Body of pancreas (tissue), 4 donors: ENCODE data around the gene PTPN7. TPM values are rescaled to one million over a fixed set of nuclear protein-coding genes. Genes with fewer than 3 reads are reported as not detected.
A peak's percentile ranks its signal among the peaks of the same experiment; 100 is the strongest.

Experiments used
- ATAC-seq: fragments of 150-250 bp; one replicate; pipeline ENCODE4 v1.9.1; 2016
- DNase-seq, 4 donors: peaks; one replicate each; pipeline ENCODE4 v3.0.0-alpha.2; 2019
- H3K27ac ChIP-seq, 4 donors: fragments of 200-600 bp; sonication (generic); 1 replicate in 3 of 4; 2 replicates in 1 of 4; pipeline versions ENCODE4 v1.5.1 to v1.6.1; 2016 to 2019; ENCODE audit warnings: mild to moderate bottlenecking in 1 of 4, mixed read lengths in 1 of 4, moderate library complexity in 1 of 4
- H3K27me3 ChIP-seq, 2 donors: fragments of 200-600 bp; sonication (generic); one replicate each; pipeline ENCODE4 v1.6.0; 2016; ENCODE audit warnings: mild to moderate bottlenecking in 1 of 2
- H3K36me3 ChIP-seq, 2 donors: fragments of 200-600 bp; sonication (generic); replicated peaks in 1 of 2; 2 replicates each; pipeline ENCODE4 v1.5.1; 2016; ENCODE audit warnings: low read depth in 2 of 2; ENCODE audit not compliant: insufficient read depth in 1 of 2
- H3K4me1 ChIP-seq: fragments of 200-600 bp; sonication (generic); one replicate; pipeline ENCODE4 v1.6.0; 2016
- H3K4me3 ChIP-seq, 2 donors: fragments of 200-600 bp; sonication (generic); 1 replicate in 1 of 2; 2 replicates in 1 of 2; pipeline ENCODE4 v1.5.1; 2016 to 2019
- H3K9me3 ChIP-seq, 3 donors: fragments of 200-600 bp; sonication (generic); 1 replicate in 2 of 3; 2 replicates in 1 of 3; pipeline ENCODE4 v1.5.1; 2016
- CTCF ChIP-seq, 7 experiments: fragments of 450-650 bp in 4 of 7; fragments of 200-600 bp in 3 of 7; sonication (generic) in 3 of 7; IDR thresholded peaks; one replicate each; pipeline ENCODE4 v1.5.1; 2016 to 2019; ENCODE audit warnings: antibody characterized with exemption in 7 of 7
- POLR2A ChIP-seq, 3 donors: fragments of 450-650 bp; IDR thresholded peaks; one replicate each; pipeline ENCODE4 v1.6.1; 2016; ENCODE audit warnings: antibody characterized with exemption in 3 of 3, mild to moderate bottlenecking in 2 of 3
- WGBS, 2 donors: methylation state at CpG; one replicate each; pipeline ENCODE4 v1.1.5; 2017; 5-methylcytosine and 5-hydroxymethylcytosine counted together
- intact Hi-C: fragments of 100-400 bp; cut with DNase I; formaldehyde crosslinking; loops from one replicate; pipeline ENCODE4 v1.15.1; 2023
- total RNA-seq, 2 donors: library from RNA; depleted of rRNA; stranded (reverse); fragments of >200 nt; gene quantifications; one replicate each; pipeline ENCODE4 v1.1.0, GENCODE V29; 2016

PTPN7 gene
- total RNA-seq, 2 donors from 2014 or later = 1.6 to 3.6 TPM

GRCh38 chr1:202105571-202106339 is 54.6 kb downstream of the PTPN7 start:
- Histone ChIP-seq H3K4me3 (no peak overlapping the region), H3K27me3 (no peaks in the 10 kb centered on the region), H3K27ac (peak overlapping the region; percentile 97 to 100 (median 99)), H3K9me3 (no peaks in the 10 kb centered on the region), H3K4me1 (peaks cover 61% of the 10 kb centered on the region), H3K36me3 (no peaks in the 10 kb centered on the region)
- 48 to 55% methylated on average over 8 to 10 of the region's 10 CpGs for WGBS, 2 donors
- no peak for ATAC-seq
- peak; percentile 55 to 65 (median 64) for DNase-seq
- no peak for TF ChIP-seq POLR2A (IDR thresholded peaks at IDR 0.05)
- intact Hi-C loops = no loop called here

GRCh38 chr1:202104073-202104472 is 56.3 kb downstream of the PTPN7 start:
- intact Hi-C loops = no loop called here
- 89 to 97% methylated on average over 8 to 9 of the region's 10 CpGs for WGBS, 2 donors
- no peak for TF ChIP-seq POLR2A (IDR thresholded peaks at IDR 0.05)
- TF ChIP-seq CTCF (IDR thresholded peaks at IDR 0.05) = no peak
- Histone ChIP-seq H3K27ac (no peak overlapping the region), H3K4me3 (no peak overlapping the region), H3K4me1 (peaks cover 45% of the 10 kb centered on the region), H3K36me3 (no peaks in the 10 kb centered on the region), H3K27me3 (no peaks in the 10 kb centered on the region), H3K9me3 (no peaks in the 10 kb centered on the region)
- no peak for DNase-seq
- no peak for ATAC-seq

- DNase-seq (peak in 1 of 4 donors; percentile 31), ATAC-seq (no peak)
- no peaks in the 10 kb centered on the region for H3K36me3 ChIP-seq
- H3K4me3 ChIP-seq = no peak overlapping the region
- peaks cover 17% of the 10 kb centered on the region for H3K4me1 ChIP-seq
- no peak for TF ChIP-seq POLR2A (IDR thresholded peaks at IDR 0.05)
- no peak for TF ChIP-seq CTCF (IDR thresholded peaks at IDR 0.05)
- WGBS, 2 donors = 55 to 63% methylated on average over 4 of the region's 4 CpGs
- intact Hi-C loops = no loop called here
- H3K9me3 ChIP-seq = no peaks in the 10 kb centered on the region
- no peaks in the 10 kb centered on the region for H3K27me3 ChIP-seq
- peak overlapping the region in 3 of 4 donors; percentile 38 to 74 (median 52) for H3K27ac ChIP-seq
Observed at GRCh38 chr1:202101184-202101583, 59.2 kb downstream of the PTPN7 start.

Other genes starting within 250 kb of the PTPN7 start
- 10 to 100 TPM; 14.8 to 16.9 TPM for gene LMOD1, start 214.1 kb downstream of the PTPN7 start, total RNA-seq
- gene TIMM17A, start 205.1 kb downstream of the PTPN7 start, total RNA-seq = 10 to 100 TPM; 20.2 to 25.4 TPM
- gene RNPEP, start 178.0 kb downstream of the PTPN7 start, total RNA-seq = 100 to 1,000 TPM in 1 of 2 donors, 10 to 100 TPM in 1; 62.3 to 233 TPM
- gene ELF3, start 150.0 kb downstream of the PTPN7 start, total RNA-seq = 100 to 1,000 TPM in 1 of 2 donors, 10 to 100 TPM in 1; 93.7 to 293 TPM
- not detected for gene GPR37L1, start 37.7 kb downstream of the PTPN7 start, total RNA-seq
- gene ARL8A, start 15.9 kb downstream of the PTPN7 start, total RNA-seq = 10 to 100 TPM; 18.1 to 21.0 TPM
- gene LGR6, start 33.2 kb upstream of the PTPN7 start, total RNA-seq = under 1 TPM in 1 of 2 donors, not detected in 1; 0.52 TPM
- 1 to 10 TPM in 1 of 2 donors, under 1 TPM in 1; 0.52 to 1.3 TPM for gene UBE2T, start 181.3 kb upstream of the PTPN7 start, total RNA-seq
- gene PPP1R12B, start 188.1 kb upstream of the PTPN7 start, total RNA-seq = 10 to 100 TPM; 18.2 to 33.0 TPM